22Rv1 (cell line): ENCODE results near the gene KIAA0232.

Experiments used
- ZFX ChIP-seq: fragments of 450-650 bp; IDR thresholded peaks from 2 replicates; pipeline ENCODE4 v1.6.1; 2017; ENCODE audit warnings: antibody characterized with exemption, borderline replicate concordance
- TF ChIP-seq, protein P1 (sequence below): fragments of 450-650 bp; IDR thresholded peaks from 2 replicates; pipeline ENCODE4 v1.5.1; 2017; ENCODE audit warnings: mild to moderate bottlenecking

DNA sequence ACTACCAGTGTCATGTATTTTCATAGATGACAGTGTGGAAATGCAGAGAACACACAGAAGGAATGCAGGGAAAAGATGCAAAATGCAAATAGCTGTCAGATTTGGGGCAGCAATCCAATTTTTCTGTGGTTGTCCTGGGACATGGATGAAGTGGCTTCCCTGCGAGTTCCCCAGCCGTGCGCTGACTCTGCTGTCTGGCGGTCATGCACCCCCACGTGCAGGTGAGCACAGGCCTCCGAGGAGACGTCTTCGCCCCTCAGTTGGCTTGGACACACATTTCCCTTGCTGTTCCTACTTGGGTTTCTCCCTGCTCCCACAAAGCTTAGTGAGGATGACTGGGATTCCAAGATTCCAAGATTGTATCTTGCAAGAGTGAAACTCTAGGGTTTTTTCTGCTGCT lies 42.2 kb upstream of the KIAA0232 start:
- TF ChIP-seq, protein P1, sequence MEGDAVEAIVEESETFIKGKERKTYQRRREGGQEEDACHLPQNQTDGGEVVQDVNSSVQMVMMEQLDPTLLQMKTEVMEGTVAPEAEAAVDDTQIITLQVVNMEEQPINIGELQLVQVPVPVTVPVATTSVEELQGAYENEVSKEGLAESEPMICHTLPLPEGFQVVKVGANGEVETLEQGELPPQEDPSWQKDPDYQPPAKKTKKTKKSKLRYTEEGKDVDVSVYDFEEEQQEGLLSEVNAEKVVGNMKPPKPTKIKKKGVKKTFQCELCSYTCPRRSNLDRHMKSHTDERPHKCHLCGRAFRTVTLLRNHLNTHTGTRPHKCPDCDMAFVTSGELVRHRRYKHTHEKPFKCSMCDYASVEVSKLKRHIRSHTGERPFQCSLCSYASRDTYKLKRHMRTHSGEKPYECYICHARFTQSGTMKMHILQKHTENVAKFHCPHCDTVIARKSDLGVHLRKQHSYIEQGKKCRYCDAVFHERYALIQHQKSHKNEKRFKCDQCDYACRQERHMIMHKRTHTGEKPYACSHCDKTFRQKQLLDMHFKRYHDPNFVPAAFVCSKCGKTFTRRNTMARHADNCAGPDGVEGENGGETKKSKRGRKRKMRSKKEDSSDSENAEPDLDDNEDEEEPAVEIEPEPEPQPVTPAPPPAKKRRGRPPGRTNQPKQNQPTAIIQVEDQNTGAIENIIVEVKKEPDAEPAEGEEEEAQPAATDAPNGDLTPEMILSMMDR, result no peak
- no peak for TF ChIP-seq ZFX
